ENCODE results near the gene IRX2. TPM values are rescaled to one million over a fixed set of nuclear protein-coding genes. Genes with fewer than 3 reads are reported as not detected.

Gene IRX2
- total and polyA plus RNA-seq, 2 of the 4 experiments (the other 2 are of a cell fraction) = 0.36 to 0.97 TPM

DNA sequence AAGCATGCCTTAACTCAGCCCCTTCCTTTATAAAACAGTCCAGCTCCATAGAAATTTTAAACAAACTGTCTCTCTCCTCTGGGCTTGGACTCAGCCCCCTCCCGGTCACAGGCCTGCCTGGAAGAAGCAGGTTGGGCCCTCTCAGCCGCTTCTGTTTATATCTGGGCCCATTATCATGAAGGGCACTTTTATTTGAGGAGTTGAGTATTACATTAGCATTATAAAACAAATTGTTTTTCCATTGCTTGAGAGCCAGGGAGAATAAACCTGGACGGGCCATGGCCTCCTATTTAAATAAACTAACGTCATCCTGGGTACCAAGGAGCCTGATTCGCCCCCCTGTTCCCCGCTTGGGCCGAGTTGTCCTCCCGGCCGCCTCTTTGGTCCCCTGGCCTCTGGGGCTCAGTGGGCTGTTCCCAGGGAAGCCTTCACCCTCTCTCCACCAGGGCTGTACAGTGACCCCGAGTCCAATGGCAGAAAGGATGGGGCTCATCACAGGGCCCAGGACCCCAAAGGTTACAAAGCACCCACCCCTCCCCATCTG is 13.2 kb downstream of the IRX2 start:
- Histone ChIP-seq H3K4me3 (ENCODE audit: insufficient read depth, low read depth, low read length) (no peak overlapping the region), H3K4me2 (ENCODE audit: low read depth, low read length) (no peak overlapping the region), H4K91ac (ENCODE audit: insufficient read depth, low read depth, low read length) (no peak overlapping the region), H3K18ac (ENCODE audit: low read depth, low read length) (no peak overlapping the region), H3K79me1 (ENCODE audit: low read depth in 1 of 2, low read length in 2 of 2) (no peaks in the 10 kb centered on the region), H3K27ac (ENCODE audit: insufficient read depth, low read length) (no peak overlapping the region), H4K5ac (ENCODE audit: low read depth, low read length) (no peak overlapping the region), H3K4me1 (ENCODE audit: control insufficient read depth, insufficient read depth, low read length) (no peaks in the 10 kb centered on the region), H2AK9ac (replicated peaks; ENCODE audit: low read depth, low read length, poor library complexity) (no peak overlapping the region), H2BK15ac (ENCODE audit: low read depth, low read length) (no peak overlapping the region), H3K14ac (replicated peaks; ENCODE audit: low read depth, low read length) (no peak overlapping the region), H4K8ac (ENCODE audit: low read depth in 2 of 2, low read length in 2 of 2) (no peak overlapping the region), H3K23ac (ENCODE audit: low read depth, low read length) (no peak overlapping the region), H3K4ac (ENCODE audit: low read depth, low read length) (no peak overlapping the region), H3K9me1 (ENCODE audit: insufficient read depth, low read length) (no peaks in the 10 kb centered on the region), H3K56ac (ENCODE audit: extremely low read depth, insufficient read depth, low read length) (no peak overlapping the region), H2AK5ac (ENCODE audit: low read depth, low read length) (no peak overlapping the region), H3K9me3 (ENCODE audit: control insufficient read depth, insufficient read depth, low read length) (no peaks in the 10 kb centered on the region; the same call in 1 of the 2 replicates), H2AFZ (replicated peaks; ENCODE audit: low read length, poor library complexity) (no peak overlapping the region), H4K20me1 (ENCODE audit: insufficient read depth, low read length) (no peaks in the 10 kb centered on the region), H2BK120ac (ENCODE audit: low read depth, low read length) (no peak overlapping the region), H2BK20ac (ENCODE audit: low read depth, low read length) (no peak overlapping the region), H3K27me3 (ENCODE audit: control insufficient read depth, insufficient read depth, low read length) (peaks cover 20% of the 10 kb centered on the region), H2BK5ac (ENCODE audit: low read depth, low read length, poor library complexity, severe bottlenecking) (no peak overlapping the region), H3K36me3 (ENCODE audit: control insufficient read depth, insufficient read depth, low read length) (no peaks in the 10 kb centered on the region), H3K9ac (ENCODE audit: low read depth, low read length) (no peak overlapping the region)
- WGBS, 2 experiments (ENCODE audit: extremely low coverage in 2 of 2, insufficient read length in 1 of 2) = no CpG with 5 or more reads among the region's 10 CpGs
- in situ Hi-C loops (cut with MboI; ENCODE audit: low sequenced_read_pairs) (no loop called here), dilution Hi-C loops (cut with HindIII; ENCODE audit: low sequenced_read_pairs, unreplicated experiment) (no loop called here), intact Hi-C loops (cut with micrococcal nuclease) (no loop called here)
- ChIA-PET POLR2A (ENCODE audit: unreplicated experiment) (no interaction called here), CTCF (no interaction called here)
- DNase-seq = no peak
- no TSS peak for BruUV-seq (replicated peaks)
- TF ChIP-seq FOS (IDR thresholded peaks at IDR 0.05; ENCODE audit: low read depth, low read length) (no peak), SMC3 (IDR thresholded peaks at IDR 0.05; ENCODE audit: low read depth, low read length) (no peak), MAFK (IDR thresholded peaks at IDR 0.05; ENCODE audit: low read depth, low read length) (no peak), RAD21 (IDR thresholded peaks at IDR 0.05; ENCODE audit: low read length) (no peak), CEBPB (IDR thresholded peaks at IDR 0.05; ENCODE audit: low read depth, low read length) (no peak), NFE2L2 (IDR thresholded peaks at IDR 0.05; ENCODE audit: low read depth, low read length) (no peak)
- TF ChIP-seq, protein P1, sequence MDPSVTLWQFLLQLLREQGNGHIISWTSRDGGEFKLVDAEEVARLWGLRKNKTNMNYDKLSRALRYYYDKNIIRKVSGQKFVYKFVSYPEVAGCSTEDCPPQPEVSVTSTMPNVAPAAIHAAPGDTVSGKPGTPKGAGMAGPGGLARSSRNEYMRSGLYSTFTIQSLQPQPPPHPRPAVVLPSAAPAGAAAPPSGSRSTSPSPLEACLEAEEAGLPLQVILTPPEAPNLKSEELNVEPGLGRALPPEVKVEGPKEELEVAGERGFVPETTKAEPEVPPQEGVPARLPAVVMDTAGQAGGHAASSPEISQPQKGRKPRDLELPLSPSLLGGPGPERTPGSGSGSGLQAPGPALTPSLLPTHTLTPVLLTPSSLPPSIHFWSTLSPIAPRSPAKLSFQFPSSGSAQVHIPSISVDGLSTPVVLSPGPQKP (IDR thresholded peaks at IDR 0.05; ENCODE audit: borderline replicate concordance, low read depth, low read length) = no peak
- ATAC-seq (ENCODE audit: low read depth) = no peak
